ENCODE results near the gene TRIM38.

The TRIM38 gene

DNA sequence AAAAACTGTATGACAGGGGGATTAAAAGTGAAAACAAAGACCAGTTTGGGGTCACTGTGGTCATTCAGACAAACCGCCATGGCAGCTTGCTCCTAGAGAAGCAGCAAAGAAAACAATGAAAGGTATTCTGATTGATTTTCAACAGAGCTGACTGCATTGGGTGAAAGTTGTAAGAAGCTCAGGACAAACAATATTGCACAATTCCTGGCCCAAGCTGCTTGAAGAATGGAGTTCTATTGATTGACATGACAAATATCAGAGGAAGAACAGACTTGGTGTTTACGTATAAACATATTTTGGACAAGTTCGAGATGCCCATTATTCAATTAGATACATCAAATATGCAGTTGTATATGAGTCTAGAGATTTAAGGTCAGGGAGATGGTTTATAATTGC is 62.0 kb downstream of the TRIM38 start:
- no peak overlapping the region for H2AFZ ChIP-seq (ENCODE audit: low read depth, low read length)
- no peaks in the 10 kb centered on the region for H3K9me3 ChIP-seq (ENCODE audit: insufficient read depth, low read length, severe bottlenecking)
- H3K9ac ChIP-seq (ENCODE audit: low read depth, low read length): no peak overlapping the region
- no peaks in the 10 kb centered on the region for H3K27me3 ChIP-seq (ENCODE audit: insufficient read depth, low read length, poor library complexity)
- H3K4me3 ChIP-seq (ENCODE audit: low read depth in 1 of 2, low read length in 2 of 2): no peak overlapping the region
- peak overlapping the region; percentile 97 for H3K27ac ChIP-seq (ENCODE audit: low read length)
- H3K36me3 ChIP-seq (ENCODE audit: insufficient read depth, low read length): no peaks in the 10 kb centered on the region; the same call in 1 of the 2 replicates
- peaks cover 61% of the 10 kb centered on the region for H3K4me1 ChIP-seq (ENCODE audit: insufficient read depth, low read length)
- H3K4me2 ChIP-seq (ENCODE audit: insufficient read depth, low read length): no peak overlapping the region
- peaks cover 19% of the 10 kb centered on the region for H3K79me2 ChIP-seq (ENCODE audit: insufficient read depth, low read length)
- no peaks in the 10 kb centered on the region for H4K20me1 ChIP-seq (ENCODE audit: insufficient read depth, low read length)
- TF ChIP-seq, protein P1, sequence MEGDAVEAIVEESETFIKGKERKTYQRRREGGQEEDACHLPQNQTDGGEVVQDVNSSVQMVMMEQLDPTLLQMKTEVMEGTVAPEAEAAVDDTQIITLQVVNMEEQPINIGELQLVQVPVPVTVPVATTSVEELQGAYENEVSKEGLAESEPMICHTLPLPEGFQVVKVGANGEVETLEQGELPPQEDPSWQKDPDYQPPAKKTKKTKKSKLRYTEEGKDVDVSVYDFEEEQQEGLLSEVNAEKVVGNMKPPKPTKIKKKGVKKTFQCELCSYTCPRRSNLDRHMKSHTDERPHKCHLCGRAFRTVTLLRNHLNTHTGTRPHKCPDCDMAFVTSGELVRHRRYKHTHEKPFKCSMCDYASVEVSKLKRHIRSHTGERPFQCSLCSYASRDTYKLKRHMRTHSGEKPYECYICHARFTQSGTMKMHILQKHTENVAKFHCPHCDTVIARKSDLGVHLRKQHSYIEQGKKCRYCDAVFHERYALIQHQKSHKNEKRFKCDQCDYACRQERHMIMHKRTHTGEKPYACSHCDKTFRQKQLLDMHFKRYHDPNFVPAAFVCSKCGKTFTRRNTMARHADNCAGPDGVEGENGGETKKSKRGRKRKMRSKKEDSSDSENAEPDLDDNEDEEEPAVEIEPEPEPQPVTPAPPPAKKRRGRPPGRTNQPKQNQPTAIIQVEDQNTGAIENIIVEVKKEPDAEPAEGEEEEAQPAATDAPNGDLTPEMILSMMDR (IDR thresholded peaks at IDR 0.05; ENCODE audit: borderline replicate concordance, extremely low read depth, low read length, poor library complexity, severe bottlenecking): no peak
- TF ChIP-seq EZH2 (IDR thresholded peaks at IDR 0.05; ENCODE audit: borderline replicate concordance, low read depth, low read length, severe bottlenecking): no peak
- DNase-seq (no peak), ATAC-seq (ENCODE audit: insufficient read depth, low read depth) (no peak)

DNA sequence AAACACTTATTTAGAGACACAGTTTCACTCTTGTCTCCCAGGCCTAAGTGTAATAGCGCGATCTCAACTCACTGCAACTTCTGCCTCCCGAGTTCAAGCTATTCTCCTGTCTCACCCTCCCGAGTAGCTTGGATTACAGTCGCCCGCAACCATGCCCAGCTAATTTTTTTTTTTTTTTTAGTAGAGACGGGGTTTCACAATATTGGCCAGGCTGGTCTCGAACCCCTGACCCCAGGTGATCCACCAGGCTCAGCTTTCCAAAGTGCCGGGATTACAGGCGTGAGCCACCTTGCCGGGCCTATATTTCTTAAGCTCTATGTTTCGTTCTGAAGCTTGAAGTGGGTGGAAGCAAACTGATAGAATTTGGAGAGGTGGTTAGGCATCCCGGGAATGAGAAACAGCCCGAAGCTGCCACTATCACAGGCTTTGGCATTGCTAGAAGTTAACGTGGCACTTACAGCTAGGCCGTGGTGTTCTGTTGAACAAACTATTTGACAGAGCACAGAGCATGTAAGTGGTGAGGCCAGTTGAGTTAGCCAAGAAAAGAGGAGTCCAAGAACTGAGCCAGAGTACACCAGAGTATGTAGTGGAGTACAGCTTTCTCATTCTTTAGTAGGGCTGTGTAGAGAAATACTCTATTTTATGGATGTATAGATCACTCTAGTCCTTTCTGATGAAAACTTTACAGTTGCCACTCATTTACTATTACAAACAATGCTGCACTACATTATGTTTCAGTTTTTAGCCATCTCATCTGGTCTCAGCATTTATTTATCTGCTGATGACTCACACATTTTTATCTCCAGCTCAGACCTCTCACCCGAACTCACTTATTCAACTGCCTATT is 62.7 kb downstream of the TRIM38 start:
- H3K4me2 ChIP-seq (ENCODE audit: insufficient read depth, low read length): peak overlapping the region; percentile 59
- no peaks in the 10 kb centered on the region for H3K9me3 ChIP-seq (ENCODE audit: insufficient read depth, low read length, severe bottlenecking)
- H3K27ac ChIP-seq (ENCODE audit: low read length): peak overlapping the region; percentile 97
- DNase-seq: no peak
- TF ChIP-seq, protein P1 (IDR thresholded peaks at IDR 0.05; ENCODE audit: borderline replicate concordance, extremely low read depth, low read length, poor library complexity, severe bottlenecking): no peak
- no peak for TF ChIP-seq EZH2 (IDR thresholded peaks at IDR 0.05; ENCODE audit: borderline replicate concordance, low read depth, low read length, severe bottlenecking)
- H3K36me3 ChIP-seq (ENCODE audit: insufficient read depth, low read length): no peaks in the 10 kb centered on the region; the same call in 1 of the 2 replicates
- H3K4me3 ChIP-seq (ENCODE audit: low read depth in 1 of 2, low read length in 2 of 2): peak overlapping the region in 1 of 2 experiments; percentile 66; a peak in 2 of 4 replicates
- H4K20me1 ChIP-seq (ENCODE audit: insufficient read depth, low read length): no peaks in the 10 kb centered on the region
- ATAC-seq (ENCODE audit: insufficient read depth, low read depth): no peak
- H3K79me2 ChIP-seq (ENCODE audit: insufficient read depth, low read length): peaks cover 24% of the 10 kb centered on the region
- H2AFZ ChIP-seq (ENCODE audit: low read depth, low read length): no peak overlapping the region
- peaks cover 62% of the 10 kb centered on the region for H3K4me1 ChIP-seq (ENCODE audit: insufficient read depth, low read length)
- H3K9ac ChIP-seq (ENCODE audit: low read depth, low read length): peak overlapping the region; percentile 86
- no peaks in the 10 kb centered on the region for H3K27me3 ChIP-seq (ENCODE audit: insufficient read depth, low read length, poor library complexity)

DNA sequence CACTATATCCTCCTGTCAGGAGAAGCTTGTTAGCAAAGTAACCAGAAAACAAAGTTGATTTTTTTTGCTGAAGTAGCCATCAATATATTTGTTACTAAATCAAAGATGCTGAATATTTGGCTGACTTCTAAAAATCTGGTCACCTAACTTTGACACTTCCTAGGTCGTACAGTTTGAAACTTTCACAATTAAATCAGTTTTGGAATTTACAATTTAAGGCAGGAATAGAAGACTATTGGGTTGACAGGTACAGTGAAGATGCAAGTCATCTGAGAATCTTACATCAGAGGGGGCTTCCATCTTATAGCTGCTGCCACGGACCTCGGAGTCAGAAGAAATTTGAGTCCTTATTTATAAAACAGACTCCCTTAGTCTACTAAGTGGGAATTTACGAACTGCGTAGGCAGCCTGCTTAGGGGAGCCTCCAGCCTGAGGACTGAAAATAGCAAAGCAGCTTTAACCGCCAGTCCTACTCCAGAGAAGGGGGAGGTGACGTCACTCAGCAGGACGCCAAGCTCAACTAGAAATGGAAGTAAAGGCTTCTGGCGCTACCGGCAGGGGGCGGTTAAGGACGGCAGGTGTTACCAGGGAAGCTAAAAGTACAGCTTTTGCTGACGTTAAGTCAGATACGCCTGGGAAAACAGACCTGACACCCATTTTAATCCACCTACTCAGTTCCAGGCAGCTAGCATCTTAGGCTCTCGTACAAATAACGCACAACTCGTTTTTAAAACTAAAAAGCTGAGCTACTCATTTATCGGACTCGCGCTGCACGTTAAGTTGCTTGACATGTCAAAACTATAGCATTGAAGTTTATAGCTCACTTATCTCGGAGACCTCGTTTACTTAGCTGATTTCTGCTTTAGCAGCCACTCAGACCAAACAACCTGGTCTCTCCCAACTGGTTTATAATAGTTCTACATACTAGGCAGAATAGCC is 63.6 kb downstream of the TRIM38 start:
- H3K27me3 ChIP-seq (ENCODE audit: insufficient read depth, low read length, poor library complexity): no peaks in the 10 kb centered on the region
- peak overlapping the region; percentile 97 for H3K27ac ChIP-seq (ENCODE audit: low read length)
- H3K9ac ChIP-seq (ENCODE audit: low read depth, low read length): peak overlapping the region; percentile 86
- ATAC-seq (ENCODE audit: insufficient read depth, low read depth): peak; percentile 50
- peaks cover 21% of the 10 kb centered on the region for H3K79me2 ChIP-seq (ENCODE audit: insufficient read depth, low read length)
- H4K20me1 ChIP-seq (ENCODE audit: insufficient read depth, low read length): no peaks in the 10 kb centered on the region
- no peak overlapping the region for H2AFZ ChIP-seq (ENCODE audit: low read depth, low read length)
- H3K9me3 ChIP-seq (ENCODE audit: insufficient read depth, low read length, severe bottlenecking): no peaks in the 10 kb centered on the region
- H3K4me1 ChIP-seq (ENCODE audit: insufficient read depth, low read length): peaks cover 67% of the 10 kb centered on the region
- DNase-seq: peak; percentile 97
- H3K4me3 ChIP-seq (ENCODE audit: low read depth in 1 of 2, low read length in 2 of 2): peak overlapping the region; percentile 34 to 66
- peak overlapping the region; percentile 59 for H3K4me2 ChIP-seq (ENCODE audit: insufficient read depth, low read length)
- H3K36me3 ChIP-seq (ENCODE audit: insufficient read depth, low read length): no peaks in the 10 kb centered on the region; the same call in 1 of the 2 replicates
- no peak for TF ChIP-seq EZH2 (IDR thresholded peaks at IDR 0.05; ENCODE audit: borderline replicate concordance, low read depth, low read length, severe bottlenecking)
- TF ChIP-seq, protein P1 (IDR thresholded peaks at IDR 0.05; ENCODE audit: borderline replicate concordance, extremely low read depth, low read length, poor library complexity, severe bottlenecking): peak; percentile 96

All from DND-41 (cell line).